ENCODE results near the gene FMNL1.

The FMNL1 gene

DNA sequence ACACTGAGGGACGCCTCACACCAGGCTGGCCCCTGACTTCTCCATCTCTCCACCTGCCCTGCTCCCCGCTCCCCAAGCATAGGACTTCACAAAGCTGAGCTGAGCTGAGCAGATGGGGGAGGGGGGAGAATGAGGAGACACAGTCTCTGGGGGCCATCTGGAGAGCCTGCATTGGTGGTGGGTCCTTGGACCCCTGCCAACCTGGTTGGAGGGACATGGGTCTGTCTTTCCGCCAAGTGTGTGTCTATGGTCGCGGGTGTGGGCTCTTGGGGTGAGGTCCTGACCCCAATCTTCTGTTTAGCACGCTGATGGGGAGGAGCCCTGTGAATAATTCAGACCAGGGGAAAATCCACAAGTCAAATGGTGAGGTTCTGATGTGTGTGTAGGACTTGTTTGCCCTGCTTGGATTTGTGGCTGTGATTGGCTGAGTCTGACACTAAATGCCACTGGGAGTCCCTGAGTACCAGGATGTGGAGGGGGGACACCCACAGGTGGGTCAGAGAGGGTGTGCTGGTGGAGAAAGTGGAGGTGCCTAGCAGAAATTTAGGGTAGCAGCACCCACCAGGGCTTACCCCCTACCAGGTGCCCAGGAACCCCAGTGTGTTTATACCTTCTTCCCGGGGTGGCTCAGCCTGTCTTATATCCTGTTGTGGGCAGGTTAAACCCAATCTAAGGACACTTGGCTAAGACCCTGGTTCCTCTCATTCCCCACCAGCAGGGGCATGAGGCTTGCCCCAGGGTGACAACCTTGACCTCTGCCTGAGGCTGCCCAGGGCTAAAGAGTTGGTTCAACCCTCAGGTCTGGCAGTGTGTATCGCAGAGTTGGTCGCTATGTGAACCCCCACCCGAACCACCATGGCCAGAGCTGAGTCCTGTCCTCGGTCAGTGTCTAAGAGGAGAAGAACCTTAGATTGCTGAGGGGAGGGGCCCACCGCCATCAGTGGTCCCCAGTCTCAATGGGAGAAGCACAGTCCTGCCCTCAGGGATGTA lies 2.1 kb downstream of the FMNL1 start:
- FAIRE-seq (peak; percentile 85), DNase-seq (ENCODE audit: insufficient read length) (peak; percentile 24)
- no peak for TF ChIP-seq TAF1 (IDR thresholded peaks at IDR 0.05; ENCODE audit: borderline replicate concordance, low read depth, low read length)

DNA sequence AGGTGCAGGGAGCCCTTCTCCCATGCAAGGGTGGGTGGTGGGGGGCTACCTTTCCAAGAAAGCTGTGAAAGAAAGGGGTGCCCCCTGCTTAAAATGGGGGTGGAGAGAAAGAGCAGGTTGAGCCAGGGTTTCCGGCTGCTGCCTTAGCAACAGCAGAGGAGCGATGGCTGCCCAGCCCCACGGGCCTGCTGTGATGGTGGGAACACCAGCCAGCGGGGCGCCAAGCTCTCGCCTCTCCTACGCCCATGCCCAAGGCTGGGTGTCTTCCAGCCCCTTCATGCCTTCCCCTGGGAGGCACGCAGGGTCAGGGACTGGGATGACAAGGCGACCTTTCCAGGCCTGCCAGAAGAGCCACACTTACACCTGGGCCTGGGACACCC lies 3.0 kb downstream of the FMNL1 start:
- FAIRE-seq: peak; percentile 56
- no peak for TF ChIP-seq TAF1 (IDR thresholded peaks at IDR 0.05; ENCODE audit: borderline replicate concordance, low read depth, low read length)
- no peak for TF ChIP-seq POLR2A (IDR thresholded peaks at IDR 0.05; ENCODE audit: low read depth, low read length)
- TF ChIP-seq POLR2AphosphoS5 (IDR thresholded peaks at IDR 0.05; ENCODE audit: low read depth, low read length): no peak
- peak; percentile 8 for DNase-seq (ENCODE audit: insufficient read length)

- DNase-seq (ENCODE audit: insufficient read length) (peak; percentile 10), FAIRE-seq (peak; percentile 70)
- no peak for TF ChIP-seq POLR2AphosphoS5 (IDR thresholded peaks at IDR 0.05; ENCODE audit: low read depth, low read length)
- TF ChIP-seq POLR2A (IDR thresholded peaks at IDR 0.05; ENCODE audit: low read depth, low read length): peak; percentile 58; the same call in 1 of the 2 replicates
Measured at GRCh38 chr17:45225051-45225700, 3.5 kb downstream of the FMNL1 start.

- DNase-seq (ENCODE audit: insufficient read length) (peak; percentile 81), FAIRE-seq (peak; percentile 96)
- TF ChIP-seq POLR2AphosphoS5 (IDR thresholded peaks at IDR 0.05; ENCODE audit: low read depth, low read length) (peak; percentile 95), TAF1 (IDR thresholded peaks at IDR 0.05; ENCODE audit: borderline replicate concordance, low read depth, low read length) (peak; percentile 84), POLR2A (IDR thresholded peaks at IDR 0.05; ENCODE audit: low read depth, low read length) (peak; percentile 96)
Measured at GRCh38 chr17:45225964-45226530, 4.4 kb downstream of the FMNL1 start.

DNA sequence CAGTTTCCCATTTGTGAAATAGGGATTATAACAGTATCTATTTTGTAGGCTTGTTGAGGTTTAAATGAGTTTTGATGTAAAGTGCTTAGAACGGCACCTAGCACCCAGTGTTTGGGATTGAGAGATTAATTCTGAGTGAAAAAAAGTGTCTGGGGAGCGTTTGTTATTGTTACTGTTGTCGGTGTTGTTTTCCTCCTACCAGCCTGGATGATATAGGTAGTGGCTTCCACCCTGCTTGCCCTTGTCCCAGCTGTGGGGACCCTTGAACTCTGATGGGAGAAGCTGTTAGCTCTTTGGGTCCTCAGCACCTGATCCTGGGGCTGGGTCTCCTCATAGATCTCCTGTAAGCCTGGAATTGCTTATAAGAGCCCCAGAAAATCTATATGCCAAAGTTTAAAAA lies 4.9 kb downstream of the FMNL1 start:
- no peak for DNase-seq (ENCODE audit: insufficient read length)
- no peak for FAIRE-seq
- TF ChIP-seq POLR2AphosphoS5 (IDR thresholded peaks at IDR 0.05; ENCODE audit: low read depth, low read length) (no peak), TAF1 (IDR thresholded peaks at IDR 0.05; ENCODE audit: borderline replicate concordance, low read depth, low read length) (no peak), POLR2A (IDR thresholded peaks at IDR 0.05; ENCODE audit: low read depth, low read length) (no peak)

- FAIRE-seq: peak; percentile 97
- TF ChIP-seq POLR2AphosphoS5 (IDR thresholded peaks at IDR 0.05; ENCODE audit: low read depth, low read length) (0 out of 2 replicates have a peak, but pooled peaks have one; percentile 27), TAF1 (IDR thresholded peaks at IDR 0.05; ENCODE audit: borderline replicate concordance, low read depth, low read length) (0 out of 2 replicates have a peak, but pooled peaks have one; percentile 6), POLR2A (IDR thresholded peaks at IDR 0.05; ENCODE audit: low read depth, low read length) (peak; percentile 39; the same call in 1 of the 2 replicates)
- DNase-seq (ENCODE audit: insufficient read length): peak; percentile 63
Measured at GRCh38 chr17:45227101-45227925, 5.6 kb downstream of the FMNL1 start.

GRCh38 chr17:45227926-45228762 lies 6.5 kb downstream of the FMNL1 start:
- TF ChIP-seq TAF1 (IDR thresholded peaks at IDR 0.05; ENCODE audit: borderline replicate concordance, low read depth, low read length) (no peak), POLR2AphosphoS5 (IDR thresholded peaks at IDR 0.05; ENCODE audit: low read depth, low read length) (peak; percentile 23; the same call in 1 of the 2 replicates), POLR2A (IDR thresholded peaks at IDR 0.05; ENCODE audit: low read depth, low read length) (peak; percentile 35; the same call in 1 of the 2 replicates)
- no peak for FAIRE-seq
- peak; percentile 31 for DNase-seq (ENCODE audit: insufficient read length)

DNA sequence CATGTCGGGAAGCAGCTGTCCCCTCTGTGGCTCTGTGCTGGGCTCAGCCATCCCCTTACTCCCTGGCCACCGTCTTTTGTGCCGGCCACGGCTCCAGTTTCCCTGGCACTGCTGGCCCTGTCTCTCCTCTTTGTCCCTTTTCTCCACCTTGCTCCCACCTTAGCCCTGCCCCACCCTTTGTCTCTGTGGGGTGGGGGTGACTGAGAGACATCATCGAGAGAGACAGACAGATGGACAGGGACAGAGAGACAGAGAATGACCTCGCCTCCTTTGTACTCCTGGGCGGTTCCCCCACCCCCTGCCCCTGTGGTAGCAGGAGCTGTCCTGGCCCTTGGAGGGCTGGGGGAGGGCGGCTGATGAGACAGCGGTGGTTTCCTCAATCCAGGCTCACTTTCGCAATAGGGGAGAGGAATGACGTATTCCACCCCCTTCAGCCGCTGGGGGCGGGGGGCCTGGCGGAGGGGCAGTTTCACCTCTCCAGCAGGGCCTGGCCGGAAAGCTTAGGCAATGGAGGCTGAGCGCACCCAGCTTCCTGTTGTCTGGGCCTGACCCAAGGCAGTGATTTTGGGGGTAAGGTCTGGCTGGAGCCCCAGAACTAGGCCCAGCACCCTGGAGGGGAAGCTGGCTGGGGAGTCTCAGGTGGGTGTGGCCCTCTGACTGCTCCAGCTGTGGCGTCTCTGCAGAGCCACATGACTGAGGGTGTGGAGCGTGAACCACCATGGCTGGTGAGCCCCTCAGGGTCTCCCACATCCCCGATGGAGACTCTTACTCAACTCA lies 7.3 kb downstream of the FMNL1 start:
- DNase-seq (ENCODE audit: insufficient read length): peak; percentile 85
- TF ChIP-seq POLR2AphosphoS5 (IDR thresholded peaks at IDR 0.05; ENCODE audit: low read depth, low read length): no peak
- peak; percentile 69 for TF ChIP-seq POLR2A (IDR thresholded peaks at IDR 0.05; ENCODE audit: low read depth, low read length)
- 0 out of 2 replicates have a peak, but pooled peaks have one; percentile 29 for TF ChIP-seq TAF1 (IDR thresholded peaks at IDR 0.05; ENCODE audit: borderline replicate concordance, low read depth, low read length)

DNA sequence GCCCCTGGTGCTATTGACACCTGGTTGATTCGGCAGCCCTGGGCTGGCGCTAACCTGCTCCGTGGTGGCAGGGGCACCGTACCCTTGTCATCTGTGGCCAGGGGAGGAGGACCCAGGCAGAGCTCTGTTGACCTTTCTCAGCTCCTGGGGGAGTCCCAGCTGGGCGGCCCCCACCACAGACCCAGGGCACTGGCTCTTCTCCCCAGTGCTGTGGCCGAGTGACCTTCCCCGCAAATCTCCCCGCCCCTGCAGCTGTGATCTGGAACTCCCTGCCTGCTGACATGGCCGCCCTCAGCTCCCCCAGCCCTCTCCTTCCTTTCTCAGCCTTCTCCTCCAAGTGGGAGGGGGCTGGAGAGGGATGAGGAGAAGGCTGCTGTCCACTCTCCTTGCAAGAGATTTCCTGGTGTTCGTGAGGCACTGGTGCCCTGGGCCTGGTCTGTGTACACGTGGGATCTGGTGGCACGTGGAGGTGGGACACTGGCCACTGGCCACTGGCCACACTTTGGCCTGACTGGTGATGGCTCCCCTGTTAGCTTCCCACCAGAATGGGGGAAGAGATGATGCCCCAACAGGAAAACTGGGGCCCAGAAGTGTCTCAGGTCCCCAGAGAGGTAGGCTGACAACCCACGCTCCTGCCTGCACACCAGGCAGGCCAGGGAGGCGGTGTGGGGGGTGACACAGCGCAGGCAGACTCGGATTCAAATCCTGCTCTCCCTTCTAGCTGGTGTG lies 8.2 kb downstream of the FMNL1 start:
- DNase-seq (ENCODE audit: insufficient read length): peak; percentile 61
- no peak for FAIRE-seq
- TF ChIP-seq POLR2A (IDR thresholded peaks at IDR 0.05; ENCODE audit: low read depth, low read length): no peak
- no peak for TF ChIP-seq TAF1 (IDR thresholded peaks at IDR 0.05; ENCODE audit: borderline replicate concordance, low read depth, low read length)
- TF ChIP-seq POLR2AphosphoS5 (IDR thresholded peaks at IDR 0.05; ENCODE audit: low read depth, low read length): no peak

More for the DNA sequence above, 7.3 kb downstream of the FMNL1 start:
- FAIRE-seq: peak; percentile 99
